NCI-H345 (cell line): ENCODE data around the gene AFMID.
"Not testable (repeated sequence)": the region's sequence is repeated elsewhere in the genome, so short reads cannot be mapped to it uniquely, and the experiment has no call there.

Experiments used
- DNase-seq: peaks from one replicate; lab custom pipeline; 2025; lab: John Stamatoyannopoulos, UW

The AFMID gene

DNA sequence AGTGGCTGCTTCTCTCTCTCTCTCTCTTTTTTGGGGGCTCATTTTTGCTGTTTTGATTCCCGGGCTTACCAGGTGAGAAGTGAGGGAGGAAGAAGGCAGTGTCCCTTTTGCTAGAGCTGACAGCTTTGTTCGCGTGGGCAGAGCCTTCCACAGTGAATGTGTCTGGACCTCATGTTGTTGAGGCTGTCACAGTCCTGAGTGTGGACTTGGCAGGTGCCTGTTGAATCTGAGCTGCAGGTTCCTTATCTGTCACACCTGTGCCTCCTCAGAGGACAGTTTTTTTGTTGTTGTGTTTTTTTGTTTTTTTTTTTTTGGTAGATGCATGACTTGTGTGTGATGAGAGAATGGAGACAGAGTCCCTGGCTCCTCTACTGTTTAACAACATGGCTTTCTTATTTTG lies 36.6 kb downstream of the AFMID start:
- no peak for DNase-seq

DNA sequence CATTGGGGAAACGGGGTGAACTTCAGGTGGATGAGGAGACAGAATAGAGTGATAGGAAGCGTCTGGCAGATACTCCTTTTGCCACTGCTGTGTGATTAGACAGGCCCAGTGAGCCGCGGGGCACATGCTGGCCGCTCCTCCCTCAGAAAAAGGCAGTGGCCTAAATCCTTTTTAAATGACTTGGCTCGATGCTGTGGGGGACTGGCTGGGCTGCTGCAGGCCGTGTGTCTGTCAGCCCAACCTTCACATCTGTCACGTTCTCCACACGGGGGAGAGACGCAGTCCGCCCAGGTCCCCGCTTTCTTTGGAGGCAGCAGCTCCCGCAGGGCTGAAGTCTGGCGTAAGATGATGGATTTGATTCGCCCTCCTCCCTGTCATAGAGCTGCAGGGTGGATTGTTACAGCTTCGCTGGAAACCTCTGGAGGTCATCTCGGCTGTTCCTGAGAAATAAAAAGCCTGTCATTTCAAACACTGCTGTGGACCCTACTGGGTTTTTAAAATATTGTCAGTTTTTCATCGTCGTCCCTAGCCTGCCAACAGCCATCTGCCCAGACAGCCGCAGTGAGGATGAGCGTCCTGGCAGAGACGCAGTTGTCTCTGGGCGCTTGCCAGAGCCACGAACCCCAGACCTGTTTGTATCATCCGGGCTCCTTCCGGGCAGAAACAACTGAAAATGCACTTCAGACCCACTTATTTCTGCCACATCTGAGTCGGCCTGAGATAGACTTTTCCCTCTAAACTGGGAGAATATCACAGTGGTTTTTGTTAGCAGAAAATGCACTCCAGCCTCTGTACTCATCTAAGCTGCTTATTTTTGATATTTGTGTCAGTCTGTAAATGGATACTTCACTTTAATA lies 37.3 kb downstream of the AFMID start:
- DNase-seq: no peak

DNA sequence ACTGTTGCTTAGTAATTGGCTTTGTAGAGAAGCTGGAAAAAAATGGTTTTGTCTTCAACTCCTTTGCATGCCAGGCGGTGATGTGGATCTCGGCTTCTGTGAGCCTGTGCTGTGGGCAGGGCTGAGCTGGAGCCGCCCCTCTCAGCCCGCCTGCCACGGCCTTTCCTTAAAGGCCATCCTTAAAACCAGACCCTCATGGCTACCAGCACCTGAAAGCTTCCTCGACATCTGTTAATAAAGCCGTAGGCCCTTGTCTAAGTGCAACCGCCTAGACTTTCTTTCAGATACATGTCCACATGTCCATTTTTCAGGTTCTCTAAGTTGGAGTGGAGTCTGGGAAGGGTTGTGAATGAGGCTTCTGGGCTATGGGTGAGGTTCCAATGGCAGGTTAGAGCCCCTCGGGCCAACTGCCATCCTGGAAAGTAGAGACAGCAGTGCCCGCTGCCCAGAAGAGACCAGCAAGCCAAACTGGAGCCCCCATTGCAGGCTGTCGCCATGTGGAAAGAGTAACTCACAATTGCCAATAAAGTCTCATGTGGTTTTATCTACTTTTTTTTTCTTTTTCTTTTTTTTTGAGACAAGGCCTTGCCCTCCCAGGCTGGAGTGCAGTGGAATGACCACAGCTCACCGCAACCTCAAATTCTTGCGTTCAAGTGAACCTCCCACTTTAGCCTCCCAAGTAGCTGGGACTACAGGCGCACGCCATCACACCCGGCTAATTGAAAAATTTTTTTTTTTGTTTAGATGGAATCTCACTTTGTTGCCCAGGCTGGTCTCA lies 38.1 kb downstream of the AFMID start:
- DNase-seq: no peak

DNA sequence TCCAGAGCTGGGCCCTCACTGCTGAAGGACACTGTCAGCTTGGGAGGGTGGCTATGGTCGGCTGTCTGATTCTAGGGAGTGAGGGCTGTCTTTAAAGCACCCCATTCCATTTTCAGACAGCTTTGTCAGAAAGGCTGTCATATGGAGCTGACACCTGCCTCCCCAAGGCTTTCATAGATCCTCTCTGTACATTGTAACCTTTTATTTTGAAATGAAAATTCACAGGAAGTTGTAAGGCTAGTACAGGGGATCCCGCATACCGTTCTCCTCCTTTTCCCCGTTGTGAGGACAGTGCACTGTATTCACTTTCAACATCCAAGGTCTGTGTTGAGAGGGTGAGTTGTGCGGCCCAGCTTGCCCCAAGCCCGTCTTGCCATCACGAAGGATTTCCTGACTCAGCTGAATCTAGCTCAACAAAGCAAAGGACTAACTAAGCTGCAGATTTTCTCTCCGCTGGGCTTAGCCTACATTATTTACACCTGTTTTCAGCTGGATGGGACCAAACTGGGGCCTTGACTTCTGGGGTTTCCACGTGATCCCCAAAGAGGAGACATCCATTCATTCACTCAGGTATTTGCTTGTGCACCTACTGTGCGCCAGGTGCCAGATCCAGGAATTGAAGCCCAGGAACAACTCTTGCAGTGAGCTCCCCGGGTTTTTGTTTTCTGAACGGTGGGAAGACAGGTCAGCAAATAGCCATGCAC lies 39.0 kb downstream of the AFMID start:
- DNase-seq: no peak

DNA sequence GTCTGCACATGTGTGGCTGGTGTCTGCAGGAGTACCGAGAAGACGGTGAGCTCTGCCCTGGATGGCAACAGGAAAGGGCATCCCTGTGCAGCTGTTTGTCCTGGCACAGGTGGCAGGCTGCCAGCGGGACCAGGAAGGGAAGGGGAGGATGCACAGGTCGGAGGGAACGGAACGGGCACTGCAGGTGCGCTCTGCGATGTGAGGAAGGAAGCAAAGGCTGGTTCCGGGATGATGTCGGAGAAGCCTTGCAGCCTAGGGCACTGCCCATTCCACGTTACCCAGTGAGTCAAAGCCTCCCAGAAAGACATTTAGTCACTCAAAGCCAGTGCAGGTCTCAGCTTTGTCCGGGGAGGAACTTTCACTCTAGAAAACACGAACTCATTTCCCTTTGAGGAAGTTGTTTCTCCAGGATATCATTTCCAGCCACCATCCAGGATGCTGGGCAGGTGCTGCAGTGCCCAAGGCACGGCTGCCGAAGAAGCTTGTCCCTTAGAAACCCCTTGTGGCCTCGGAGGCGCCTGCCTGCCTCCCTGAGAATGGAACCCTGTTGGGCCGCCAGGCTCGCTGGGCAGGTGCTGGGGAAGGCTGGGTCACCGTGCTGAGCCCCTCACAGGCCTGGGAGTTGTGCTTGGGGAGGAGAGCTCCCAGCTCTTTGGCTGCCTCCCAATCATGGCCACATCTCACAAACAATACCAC lies 39.7 kb downstream of the AFMID start:
- no peak for DNase-seq

DNA sequence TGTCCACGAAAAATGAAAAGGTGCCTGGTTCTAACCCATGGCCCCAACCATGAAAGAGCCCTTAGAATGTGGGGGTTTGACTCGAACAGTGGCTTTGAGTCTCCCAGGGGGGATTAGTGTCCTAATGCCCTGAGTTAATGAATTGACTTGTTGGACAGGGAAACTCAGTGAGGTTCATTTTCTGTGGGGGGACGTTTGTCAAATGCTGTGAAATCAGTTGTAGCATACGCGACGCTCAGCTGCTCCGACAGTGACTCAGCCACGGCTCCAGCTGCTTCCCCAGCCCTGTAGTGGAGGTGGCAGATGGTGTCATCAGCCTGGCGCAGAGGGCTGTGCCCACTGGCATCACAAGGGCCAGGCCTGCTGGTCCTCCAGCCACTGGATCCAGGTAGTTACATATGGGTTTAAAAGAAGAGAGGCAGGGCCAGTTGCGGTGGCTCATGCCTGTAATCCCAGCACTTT lies 40.3 kb downstream of the AFMID start:
- no peak for DNase-seq

DNA sequence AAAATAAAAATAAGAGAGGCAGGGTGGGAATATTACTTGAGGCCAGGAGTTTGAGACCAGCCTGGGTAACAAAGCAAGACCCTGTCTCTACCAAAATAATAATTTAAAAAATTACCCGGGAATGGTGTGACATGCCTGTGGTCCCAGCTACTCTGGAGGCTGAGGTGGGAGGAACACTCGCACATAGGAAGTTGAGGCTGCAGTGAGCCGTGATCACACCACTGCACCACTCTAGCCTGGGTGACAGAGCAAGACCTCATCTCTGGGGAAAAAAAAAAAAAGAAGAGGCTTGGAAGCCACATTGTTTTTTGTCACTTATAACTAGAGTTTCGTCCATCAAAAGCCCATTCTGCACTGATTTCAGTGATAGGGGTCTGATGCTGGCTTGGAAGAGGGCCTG lies 41.0 kb downstream of the AFMID start:
- no peak for DNase-seq

DNA sequence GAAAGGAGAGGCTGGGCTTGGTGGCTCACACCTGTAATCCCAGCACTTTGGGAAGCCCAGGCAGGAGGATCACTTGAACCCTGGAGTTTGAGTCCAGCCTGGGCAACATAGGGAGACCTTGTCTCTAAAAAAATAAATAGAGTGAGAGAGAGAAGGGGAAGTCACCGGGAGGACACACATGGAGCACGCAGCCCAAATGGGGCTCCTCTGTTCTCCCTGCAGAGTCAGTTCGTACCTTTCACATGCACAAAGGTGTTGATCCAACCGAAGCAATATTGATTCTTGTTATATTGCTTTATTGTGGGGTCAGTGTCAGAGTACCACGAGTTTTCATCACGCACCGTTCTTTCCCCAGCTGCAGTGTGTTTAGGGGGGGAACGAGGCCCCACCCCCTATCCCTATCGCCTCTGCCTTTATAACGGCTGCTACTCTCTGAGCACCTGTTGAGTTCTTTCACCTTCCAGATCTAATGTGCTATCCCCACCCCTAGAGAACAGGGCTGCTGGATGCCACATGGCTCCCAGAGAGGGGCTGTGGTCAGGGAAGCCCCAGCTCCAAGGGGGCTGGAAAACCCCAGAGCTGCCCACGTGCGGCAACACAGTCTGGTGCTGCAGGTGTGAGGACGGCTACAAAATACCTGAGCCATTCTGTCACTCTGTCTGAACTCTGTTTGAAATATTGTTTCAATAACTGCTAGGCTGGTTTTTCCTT lies 43.2 kb downstream of the AFMID start:
- no peak for DNase-seq

DNA sequence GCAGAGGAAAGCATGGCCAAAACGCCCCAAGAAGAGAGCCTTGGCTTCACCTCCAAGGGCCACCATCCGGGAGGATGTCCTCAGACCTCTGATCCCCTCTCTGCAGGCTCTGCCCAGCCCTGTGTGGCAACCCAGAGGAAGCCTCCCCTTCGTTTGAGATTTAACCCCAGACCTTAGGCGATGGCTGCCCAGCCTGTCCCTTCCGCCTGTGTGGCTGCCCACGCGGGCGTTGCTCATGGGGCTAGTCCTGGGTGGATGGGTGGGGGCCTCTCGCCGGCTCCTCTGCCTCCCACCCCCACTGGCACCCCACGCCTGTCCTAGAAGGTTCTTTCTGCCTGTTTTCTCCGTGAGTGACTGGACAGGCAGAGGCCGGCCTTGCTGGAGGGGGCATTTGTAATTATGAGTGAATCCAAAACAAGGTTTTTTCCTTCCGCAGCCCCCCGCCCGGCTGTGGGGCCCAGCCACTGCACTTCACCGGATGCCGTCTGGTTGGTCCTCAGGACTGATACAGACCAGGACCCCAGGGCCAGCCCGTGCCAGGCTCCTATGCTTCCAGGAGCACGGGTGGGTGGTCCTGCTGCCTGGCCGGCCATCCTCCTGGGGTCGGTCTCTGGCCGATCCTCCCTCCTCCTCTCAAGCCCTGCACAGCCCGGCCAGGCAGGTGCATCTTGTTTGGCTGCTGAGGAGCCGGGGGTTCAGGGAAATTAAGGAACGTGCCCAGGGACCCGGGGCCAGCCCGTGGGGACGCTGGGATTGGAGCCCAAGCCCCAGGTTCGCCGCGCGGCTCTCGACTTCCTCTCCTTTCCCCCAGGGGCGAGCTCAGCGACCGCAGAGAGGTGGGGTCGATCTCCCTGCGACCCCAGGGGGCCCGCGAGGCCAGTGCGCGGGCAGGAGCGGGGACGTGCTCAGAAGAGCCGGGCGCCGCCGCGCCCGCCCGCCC lies 44.1 kb downstream of the AFMID start, which contains the start of gene TMEM235:
TSS of gene TMEM235 (plus strand) at position 636 of the 940 bp plus-strand sequence. CDS start 393 bp downstream, outside the sequence.
- DNase-seq: no peak

DNA sequence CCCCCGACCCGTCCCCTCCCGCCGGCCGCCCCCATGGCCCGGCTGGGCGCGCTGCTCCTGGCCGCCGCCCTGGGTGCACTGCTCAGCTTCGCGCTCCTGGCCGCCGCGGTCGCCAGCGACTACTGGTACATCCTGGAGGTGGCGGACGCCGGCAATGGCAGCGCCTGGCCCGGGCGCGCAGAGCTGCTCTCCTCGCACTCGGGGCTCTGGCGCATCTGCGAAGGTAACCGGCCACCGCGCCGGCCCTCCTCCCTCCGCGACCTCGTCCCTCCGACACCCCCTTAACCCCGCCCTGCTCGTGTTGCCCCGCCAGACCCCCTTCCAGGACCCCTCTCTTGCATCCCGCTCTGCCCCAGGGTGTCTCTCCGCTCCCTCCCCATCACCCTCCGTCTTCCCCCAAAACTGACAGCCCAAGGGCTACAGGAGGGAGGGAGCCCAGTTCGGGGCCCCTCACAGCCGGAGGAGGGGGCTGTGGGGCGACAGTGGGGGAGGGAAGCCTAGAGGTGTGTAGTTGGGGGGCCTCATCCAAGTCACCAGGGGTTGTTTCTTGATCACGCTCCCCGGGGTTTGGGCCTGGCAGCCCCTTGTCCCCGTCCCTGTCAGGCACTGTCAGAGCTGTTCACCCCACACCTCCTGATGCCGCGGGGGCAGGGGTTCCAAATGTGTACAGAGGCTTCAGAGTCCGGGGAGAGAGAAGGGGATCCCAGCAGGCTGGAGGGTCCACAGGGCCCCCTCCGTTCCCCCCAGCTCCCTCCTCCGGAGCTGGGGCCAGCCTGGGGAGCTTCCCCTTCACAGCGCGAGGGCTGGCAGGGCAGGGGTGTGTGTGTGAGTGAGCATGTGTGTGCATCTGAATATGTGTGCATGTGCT lies 45.1 kb downstream of the AFMID start:
- no peak for DNase-seq

DNA sequence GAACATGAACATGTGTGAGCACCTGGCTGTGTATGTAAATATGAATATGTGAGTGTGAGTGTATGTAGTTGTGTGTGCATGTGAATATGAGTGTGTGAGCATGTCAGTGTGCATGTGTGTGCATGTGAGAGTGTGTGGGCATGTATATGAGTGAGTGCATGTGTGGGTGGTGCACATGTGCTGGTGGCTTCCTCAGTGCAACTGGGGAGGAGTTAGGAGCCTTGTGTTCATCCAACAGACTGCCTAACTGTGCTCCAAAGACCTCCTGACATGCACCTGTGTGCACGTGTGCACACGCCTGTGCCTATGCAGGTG lies 45.7 kb downstream of the AFMID start:
- DNase-seq: no peak

DNA sequence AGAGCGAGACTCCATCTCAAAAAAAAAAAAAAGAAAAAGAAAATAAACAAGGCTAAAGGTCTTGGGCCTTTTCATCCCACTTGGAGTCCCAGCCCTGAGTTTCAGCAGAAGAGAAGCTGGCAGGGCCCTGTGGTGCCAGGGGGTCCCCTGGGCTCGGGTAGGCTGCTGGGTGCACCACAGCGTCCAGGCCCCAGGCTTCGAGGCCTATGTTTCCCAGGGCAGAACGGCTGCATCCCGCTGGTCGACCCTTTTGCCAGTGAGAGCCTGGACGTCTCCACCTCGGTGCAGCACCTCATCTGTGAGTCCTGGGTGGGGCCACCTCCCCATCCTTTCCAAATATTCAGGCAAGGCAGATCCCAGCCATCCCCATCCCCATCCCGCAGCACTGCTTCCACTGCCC lies 46.5 kb downstream of the AFMID start:
- DNase-seq: no peak

DNA sequence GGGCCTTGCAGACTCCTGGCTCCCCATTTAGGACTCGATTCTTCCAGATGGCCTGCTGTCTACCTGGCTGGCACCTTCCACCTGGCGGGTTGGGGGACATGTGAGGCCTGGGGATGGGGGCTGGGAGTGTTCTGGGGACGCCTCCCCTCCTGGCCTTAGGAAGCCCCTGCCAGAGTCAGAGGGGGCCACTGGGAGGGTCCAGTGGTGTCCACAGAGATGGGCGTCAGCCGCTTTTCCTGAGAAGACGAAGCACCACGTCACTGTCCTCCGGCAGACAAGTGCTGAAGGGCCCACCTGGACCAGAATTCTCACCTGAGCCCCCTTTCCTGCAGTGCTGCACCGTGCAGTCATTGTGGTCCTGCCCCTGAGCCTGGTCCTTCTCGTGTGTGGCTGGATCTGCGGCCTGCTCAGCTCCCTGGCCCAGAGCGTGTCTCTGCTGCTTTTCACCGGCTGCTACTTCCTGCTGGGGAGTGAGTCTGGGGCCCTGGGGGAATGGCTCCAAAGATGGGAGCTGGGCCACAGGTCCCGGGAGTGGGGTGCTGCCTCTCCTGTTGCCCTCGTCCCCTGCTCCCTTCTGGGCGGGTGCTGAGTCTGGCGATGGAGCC lies 47.2 kb downstream of the AFMID start:
- DNase-seq: no peak

DNA sequence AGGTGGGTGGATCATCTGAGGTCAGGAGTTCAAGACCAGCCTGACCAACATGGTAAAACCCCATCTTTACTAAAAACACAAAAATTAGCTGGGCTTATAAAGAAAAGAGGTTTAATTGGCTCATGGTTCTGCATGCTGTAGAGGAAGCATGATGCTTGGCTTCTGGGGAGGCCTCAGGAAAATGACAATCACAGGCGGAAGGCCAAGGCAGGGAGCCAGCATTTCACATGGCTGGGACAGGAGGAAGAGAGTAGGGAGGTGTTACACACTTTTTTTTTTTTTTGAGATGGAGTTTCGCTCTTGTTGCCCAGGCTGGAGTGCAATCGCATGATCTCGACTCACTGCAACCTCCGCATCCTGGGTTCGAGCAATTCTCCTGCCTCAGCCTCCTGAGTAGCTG lies 47.9 kb downstream of the AFMID start:
- not testable (repeated sequence) for DNase-seq

DNA sequence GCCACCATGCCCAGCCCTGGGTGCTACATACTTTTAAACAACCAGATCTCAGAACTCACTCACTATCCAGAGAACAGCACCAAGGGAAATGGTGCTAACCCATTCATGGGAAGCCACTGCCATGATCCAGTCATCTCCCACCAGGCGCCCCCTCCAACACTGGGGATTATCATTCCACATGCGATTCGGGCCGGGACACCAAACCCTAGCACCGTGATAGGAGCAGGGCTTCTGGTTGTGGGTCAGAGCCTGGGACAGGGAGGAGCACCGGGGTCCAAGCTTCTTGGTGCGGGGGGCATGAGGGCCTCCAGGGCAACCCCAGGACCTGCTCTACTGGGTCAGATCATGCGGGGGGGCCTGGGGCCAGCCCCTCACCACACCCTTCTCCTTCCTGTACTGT lies 48.7 kb downstream of the AFMID start:
- no peak for DNase-seq

DNA sequence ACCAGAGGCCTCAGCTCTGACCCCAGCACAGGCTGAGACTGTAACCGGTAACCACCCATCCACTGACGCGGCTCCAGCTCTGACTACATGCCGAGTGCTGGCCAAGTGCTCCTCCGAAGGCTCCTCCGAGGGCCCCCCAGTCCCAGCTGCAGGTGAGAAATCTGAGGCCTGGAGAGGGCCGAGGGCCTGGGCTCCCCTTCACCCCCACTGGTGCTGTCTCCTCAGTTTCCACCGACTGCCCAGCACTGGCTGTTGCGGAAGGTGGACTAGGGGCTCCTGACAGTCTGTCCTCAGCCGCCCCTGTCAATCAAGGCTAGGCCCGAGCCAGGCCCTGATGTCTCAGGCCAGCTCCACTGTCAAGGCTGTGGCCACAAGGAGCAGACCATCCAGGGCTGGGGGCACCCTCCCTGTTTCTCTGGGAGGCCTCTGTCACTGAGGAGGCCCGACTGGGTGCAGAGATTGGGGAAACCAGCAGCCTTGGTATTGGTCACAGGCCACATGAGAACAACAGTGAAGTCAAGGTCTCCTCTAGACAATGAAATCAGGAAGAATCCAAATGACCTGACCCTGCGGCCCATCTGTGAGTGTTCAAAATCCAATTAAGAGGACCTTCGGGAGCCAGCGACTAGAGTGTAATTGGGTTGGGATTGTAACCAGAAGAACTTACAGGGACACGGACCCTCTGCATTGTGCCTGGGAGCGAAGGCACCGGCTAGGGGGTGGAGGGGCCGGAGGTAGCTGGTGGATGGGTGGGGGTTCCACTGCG lies 49.4 kb downstream of the AFMID start:
- no peak for DNase-seq

DNA sequence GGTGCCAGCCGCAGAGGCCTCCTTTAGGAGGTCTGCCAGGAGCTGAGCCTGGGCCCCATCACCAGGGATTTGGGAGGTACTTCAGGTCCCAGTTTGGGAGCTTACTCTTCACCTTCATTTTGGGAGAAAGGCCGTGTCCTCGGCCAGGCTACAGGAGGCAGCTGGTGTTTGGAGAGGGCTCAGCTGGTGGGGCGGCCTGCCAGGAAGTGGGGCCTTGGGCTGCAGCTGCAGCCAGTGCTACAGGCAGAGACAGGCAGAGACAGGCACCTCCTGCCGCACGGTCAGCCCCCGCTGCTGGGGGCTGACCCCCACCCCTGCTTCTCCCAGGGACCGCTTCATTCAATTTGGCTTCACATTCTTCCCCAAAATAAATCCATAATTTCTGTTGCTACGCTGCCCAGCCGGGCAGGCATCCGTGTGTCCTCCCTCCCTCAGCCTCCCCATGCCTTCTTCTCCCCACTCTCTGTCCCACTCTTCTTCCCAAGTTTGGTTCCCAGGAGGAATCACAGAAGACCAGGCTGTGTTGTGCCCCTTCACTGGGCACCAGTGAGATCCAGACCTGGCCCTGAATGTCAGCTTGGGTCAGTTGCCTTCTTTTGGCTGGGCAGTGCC lies 50.3 kb downstream of the AFMID start:
- DNase-seq: no peak
